ENCODE results near the gene CEP63. TPM values are rescaled to one million over a fixed set of nuclear protein-coding genes. Genes with fewer than 3 reads are reported as not detected.
"Not testable (repeated sequence)": the region's sequence is repeated elsewhere in the genome, so short reads cannot be mapped to it uniquely, and the experiment has no call there.

Gene CEP63
- total and polyA plus RNA-seq, 9 of the 15 experiments (the other 6 are each of a cell fraction or from before 2014, with no cell fraction given): 5.1 to 17.8 (median 10.6) TPM

DNA sequence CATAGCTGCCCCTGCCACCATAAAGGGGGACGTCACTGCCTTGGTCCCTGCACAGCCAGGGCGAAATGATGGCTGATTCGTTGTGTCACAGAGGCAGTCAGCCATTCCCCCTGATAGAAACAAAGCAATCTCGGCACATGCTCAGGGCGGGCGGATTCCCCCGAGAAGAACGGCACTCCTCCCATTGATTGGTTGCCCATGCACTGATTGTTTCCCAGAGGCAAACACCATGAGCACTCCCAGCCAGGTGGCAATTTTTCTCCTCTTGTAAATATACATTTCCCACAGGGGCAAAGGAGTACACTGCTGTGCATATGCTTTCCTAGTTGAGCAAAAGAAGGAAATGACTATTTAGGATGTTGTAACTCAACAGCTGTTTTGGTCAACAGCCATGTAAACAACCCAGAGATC, 108.5 kb downstream of the CEP63 start:
- TF ChIP-seq E2F3 (CRISPR knock-in tag; IDR thresholded peaks at IDR 0.05): no peak
- TF ChIP-seq ZNF263 (CRISPR knock-in tag; IDR thresholded peaks at IDR 0.05; ENCODE audit: borderline replicate concordance): no peak
- TF ChIP-seq FOXJ3 (CRISPR knock-in tag; IDR thresholded peaks at IDR 0.05): no peak
- no peak for TF ChIP-seq CBFB (CRISPR knock-in tag; IDR thresholded peaks at IDR 0.05)
- no peak for TF ChIP-seq ZNF589 (CRISPR knock-in tag; IDR thresholded peaks at IDR 0.05; ENCODE audit: low read depth)
- TF ChIP-seq ZNF253 (CRISPR knock-in tag; conservative IDR thresholded peaks at IDR 0.05): no peak
- TF ChIP-seq ZNF436 (CRISPR knock-in tag; IDR thresholded peaks at IDR 0.05): no peak
- TF ChIP-seq NFIX (CRISPR knock-in tag; IDR thresholded peaks at IDR 0.05; ENCODE audit: low read depth): no peak
- TF ChIP-seq SIRT6 (IDR thresholded peaks at IDR 0.05; ENCODE audit: low read depth, low read length): no peak
- no peak for TF ChIP-seq ARID2 (IDR thresholded peaks at IDR 0.05)
- ATAC-seq (no peak), FAIRE-seq (no peak), DNase-seq (ENCODE audit: extremely low read depth in 1 of 4, low spot score in 3 of 4) (no peak)
- 2% methylated on average over 8 of the region's 8 CpGs for WGBS (ENCODE audit: insufficient coverage, low coverage, missing lambda C conversion rate)
- in situ Hi-C loops (cut with MboI): no loop called here
- Histone ChIP-seq H3K27ac (ENCODE audit: extremely low read depth, low read depth, low read length) (no peak overlapping the region), H4K20me1 (replicated peaks; ENCODE audit: control insufficient read depth, insufficient read depth, low read length) (no peaks in the 10 kb centered on the region), H2AFZ (ENCODE audit: low read depth, low read length) (no peak overlapping the region), H3K9me3 (replicated peaks; ENCODE audit: control insufficient read depth, insufficient read depth, low read depth, low read length) (no peaks in the 10 kb centered on the region), H3K27me3 (ENCODE audit: control insufficient read depth in 2 of 2, insufficient read depth in 2 of 2, low read length in 2 of 2) (peaks cover 0 to 17% of the 10 kb centered on the region in 2 experiments; a peak in 1 of 5 replicates), H3K79me2 (ENCODE audit: control insufficient read depth, insufficient read depth, low read length) (no peaks in the 10 kb centered on the region), H3K4me2 (ENCODE audit: insufficient read depth, low read length) (no peak overlapping the region), H3K4me1 (replicated peaks in 1 of 2; ENCODE audit: control insufficient read depth in 2 of 2, insufficient read depth in 2 of 2, low read length in 2 of 2) (no peaks in the 10 kb centered on the region), H3K4me3 (no peak overlapping the region), H3K9me1 (ENCODE audit: control insufficient read depth, insufficient read depth, low read length) (no peaks in the 10 kb centered on the region), H3K9ac (ENCODE audit: insufficient read depth in 1 of 2, low read depth in 2 of 2, low read length in 2 of 2) (no peak overlapping the region), H3K36me3 (ENCODE audit: control insufficient read depth, insufficient read depth, low read length) (no peaks in the 10 kb centered on the region)
- BruUV-seq (replicated peaks): no TSS peak
- intact Hi-C loops (cut with micrococcal nuclease): no loop called here
- ChIA-PET CTCF (ENCODE audit: low intra/inter-chr PET ratio) (no interaction called here), POLR2A (no interaction called here)

DNA sequence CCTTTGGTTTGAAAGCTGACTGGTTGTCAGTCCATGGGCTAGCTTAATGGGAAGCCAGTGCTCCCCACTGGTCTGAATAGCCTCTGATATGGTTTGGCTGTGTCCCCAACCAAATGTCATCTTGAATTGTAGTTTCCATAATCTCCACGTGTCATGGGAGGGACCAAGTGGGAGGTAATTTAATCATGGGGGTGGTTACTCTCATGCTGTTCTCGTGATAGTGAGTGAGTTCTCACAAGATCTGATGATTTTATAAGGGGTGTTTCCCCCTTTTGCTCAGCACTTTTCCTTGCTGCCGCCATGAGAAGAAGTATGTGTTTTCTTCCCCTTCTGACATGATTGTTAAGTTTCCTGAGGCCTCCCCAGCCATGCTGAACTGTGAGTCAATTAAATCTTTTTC, 109.1 kb downstream of the CEP63 start:
- H3K36me3 ChIP-seq (ENCODE audit: control insufficient read depth, insufficient read depth, low read length); H3K4me1 ChIP-seq (replicated peaks in 1 of 2; ENCODE audit: control insufficient read depth in 2 of 2, insufficient read depth in 2 of 2, low read length in 2 of 2); POLR2A ChIA-PET; H3K79me2 ChIP-seq (ENCODE audit: control insufficient read depth, insufficient read depth, low read length); in situ Hi-C loops (cut with MboI); FAIRE-seq; H3K9me3 ChIP-seq (replicated peaks; ENCODE audit: control insufficient read depth, insufficient read depth, low read depth, low read length); H3K27ac ChIP-seq (ENCODE audit: extremely low read depth, low read depth, low read length); DNase-seq (ENCODE audit: extremely low read depth in 1 of 4, low spot score in 3 of 4); BruUV-seq (replicated peaks); H3K4me3 ChIP-seq; H2AFZ ChIP-seq (ENCODE audit: low read depth, low read length); H3K4me2 ChIP-seq (ENCODE audit: insufficient read depth, low read length); intact Hi-C loops (cut with micrococcal nuclease); H4K20me1 ChIP-seq (replicated peaks; ENCODE audit: control insufficient read depth, insufficient read depth, low read length); H3K9me1 ChIP-seq (ENCODE audit: control insufficient read depth, insufficient read depth, low read length); CTCF ChIA-PET (ENCODE audit: low intra/inter-chr PET ratio); ATAC-seq; H3K9ac ChIP-seq (ENCODE audit: insufficient read depth in 1 of 2, low read depth in 2 of 2, low read length in 2 of 2): not testable (repeated sequence)
- 0% methylated on average over 1 of the region's 3 CpGs for WGBS (ENCODE audit: insufficient coverage, low coverage, missing lambda C conversion rate)
- H3K27me3 ChIP-seq (ENCODE audit: control insufficient read depth in 2 of 2, insufficient read depth in 2 of 2, low read length in 2 of 2): peaks cover 0 to 17% of the 10 kb centered on the region in 2 experiments; a peak in 1 of 5 replicates
